Measurements from ENCODE around the gene SH2D3A. TPM values are rescaled to one million over a fixed set of nuclear protein-coding genes. Genes with fewer than 3 reads are reported as not detected.
A peak's percentile ranks its signal among the peaks of the same experiment; 100 is the strongest.

Gene SH2D3A
- total and polyA plus RNA-seq, 2 experiments from 2014 or later, result 20.7 to 38.4 TPM

GRCh38 chr19:6752256-6753177 is 14.7 kb downstream of the SH2D3A start:
- no peaks in the 10 kb centered on the region for H3K27me3 ChIP-seq (ENCODE audit: insufficient read depth)
- H3K36me3 ChIP-seq (ENCODE audit: insufficient read depth), result peaks cover 32% of the 10 kb centered on the region
- Mint-ChIP-seq H3K9me3 (no peaks in the 10 kb centered on the region), H3K27me3 (ENCODE audit: insufficient read depth, low read depth, poor library complexity) (peaks cover 27% of the 10 kb centered on the region), H3K27ac (peak overlapping the region; percentile 95), H3K4me3 (peak overlapping the region; percentile 80), H3K36me3 (ENCODE audit: low read depth) (peaks cover 57% of the 10 kb centered on the region), H3K4me1 (peaks cover 3% of the 10 kb centered on the region; the same call in 1 of the 3 replicates)
- TF ChIP-seq STAT1 (IDR thresholded peaks at IDR 0.05; ENCODE audit: unreplicated experiment), result no peak
- TF ChIP-seq EZH2phosphoT487 (IDR thresholded peaks at IDR 0.05; ENCODE audit: unreplicated experiment), result no peak
- no peak for TF ChIP-seq ZNF462 (CRISPR knock-in tag; IDR thresholded peaks at IDR 0.05)
- no peak for TF ChIP-seq CREB1 (CRISPR knock-in tag; IDR thresholded peaks at IDR 0.05; ENCODE audit: low read depth)
- TF ChIP-seq ZNF331 (CRISPR knock-in tag; IDR thresholded peaks at IDR 0.05; ENCODE audit: low read depth), result no peak
- TF ChIP-seq POLR2AphosphoS5 (IDR thresholded peaks at IDR 0.05; ENCODE audit: low read depth), result no peak
- TF ChIP-seq EZH2 (IDR thresholded peaks at IDR 0.05; ENCODE audit: low read depth, unreplicated experiment), result no peak
- TF ChIP-seq ZNF114 (CRISPR knock-in tag; IDR thresholded peaks at IDR 0.05), result no peak
- TF ChIP-seq CTCF (conservative IDR thresholded peaks at IDR 0.05; ENCODE audit: low read depth in 2 of 2), result no peak
- no peak for TF ChIP-seq REST (IDR thresholded peaks at IDR 0.05; ENCODE audit: unreplicated experiment)
- TF ChIP-seq ETS1 (IDR thresholded peaks at IDR 0.05), result no peak
- TF ChIP-seq NANOG (IDR thresholded peaks at IDR 0.05; ENCODE audit: borderline replicate concordance), result no peak
- TF ChIP-seq JUNB (IDR thresholded peaks at IDR 0.05; ENCODE audit: unreplicated experiment), result no peak
- peak overlapping the region; percentile 96 for H3K27ac ChIP-seq (ENCODE audit: low read depth)
- peak overlapping the region; percentile 61 for H3K4me3 ChIP-seq
- H3K9me2 ChIP-seq (ENCODE audit: insufficient read depth), result no peaks in the 10 kb centered on the region
- H3F3A ChIP-seq (replicated peaks; ENCODE audit: low read depth), result peaks cover 15% of the 10 kb centered on the region
- H3K4me2 ChIP-seq, result peak overlapping the region; percentile 92
- H3K79me2 ChIP-seq (replicated peaks; ENCODE audit: insufficient read depth), result no peaks in the 10 kb centered on the region
- peaks cover 13% of the 10 kb centered on the region; the same call in 1 of the 2 replicates for H3K4me1 ChIP-seq (ENCODE audit: insufficient read depth)
- ATAC-seq (peak; percentile 70), DNase-seq (ENCODE audit: low spot score) (peak; percentile 91)
- H4K20me1 ChIP-seq (replicated peaks; ENCODE audit: insufficient read depth), result peaks cover 8% of the 10 kb centered on the region
- no peak overlapping the region for H2AFZ ChIP-seq

Data from GM23338 (cell line).